ENCODE measurements around the gene NUDCD3. TPM values are rescaled to one million over a fixed set of nuclear protein-coding genes. Genes with fewer than 3 reads are reported as not detected.

Gene NUDCD3
- total and polyA plus RNA-seq, 4 donors, result 15.4 to 30.7 (median 24.3) TPM

DNA sequence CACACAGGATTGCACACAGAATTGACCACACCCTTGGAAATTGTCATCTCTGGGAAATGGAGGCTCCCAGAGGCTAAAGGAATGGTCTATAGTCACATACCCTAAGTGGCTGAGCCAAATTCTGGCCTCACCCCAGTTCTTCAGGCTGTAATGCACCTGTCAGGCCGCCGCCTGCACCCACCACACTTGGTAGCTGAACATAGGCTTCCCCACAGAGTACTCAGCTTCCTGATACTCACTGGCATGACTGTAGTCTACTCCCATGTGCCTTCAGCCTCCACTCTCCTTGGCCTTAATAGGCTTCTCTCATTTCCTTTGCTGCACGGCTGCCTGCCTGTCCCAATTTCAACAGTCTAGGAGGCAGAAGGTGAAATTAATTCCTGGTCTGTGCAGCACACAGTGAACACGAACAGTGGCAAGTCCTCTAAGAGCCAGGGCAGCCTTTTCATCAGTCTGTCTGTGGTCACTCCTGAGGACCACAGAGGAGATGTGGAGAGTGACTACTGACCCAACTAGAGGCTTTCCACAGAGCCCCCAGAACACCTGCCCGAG lies 42.5 kb downstream of the NUDCD3 start:
- Histone ChIP-seq H3K4me1 (ENCODE audit: control insufficient read depth in 4 of 4, insufficient read depth in 4 of 4, low read length in 3 of 4) (no peaks in the 10 kb centered on the region), H3K36me3 (ENCODE audit: control insufficient read depth in 4 of 4, insufficient read depth in 3 of 4, low read depth in 1 of 4, low read length in 3 of 4) (peaks cover 0 to 13% (median 2%) of the 10 kb centered on the region in 4 donors), H3K27me3 (ENCODE audit: control insufficient read depth in 4 of 4, insufficient read depth in 4 of 4, low read length in 3 of 4) (no peaks in the 10 kb centered on the region), H3K9ac (ENCODE audit: low read depth in 1 of 2, low read length in 2 of 2) (no peak overlapping the region), H3K27ac (ENCODE audit: low read depth in 1 of 2, low read length in 2 of 2) (no peak overlapping the region), H3K9me3 (ENCODE audit: control insufficient read depth in 4 of 4, low read length in 3 of 4) (no peaks in the 10 kb centered on the region), H3K4me3 (ENCODE audit: low read depth in 1 of 3, low read length in 3 of 3) (no peak overlapping the region)
- 96% methylated on average over 5 of the region's 5 CpGs for WGBS
- TF ChIP-seq RXRA (IDR thresholded peaks at IDR 0.05), result no peak
- TF ChIP-seq, protein P1, sequence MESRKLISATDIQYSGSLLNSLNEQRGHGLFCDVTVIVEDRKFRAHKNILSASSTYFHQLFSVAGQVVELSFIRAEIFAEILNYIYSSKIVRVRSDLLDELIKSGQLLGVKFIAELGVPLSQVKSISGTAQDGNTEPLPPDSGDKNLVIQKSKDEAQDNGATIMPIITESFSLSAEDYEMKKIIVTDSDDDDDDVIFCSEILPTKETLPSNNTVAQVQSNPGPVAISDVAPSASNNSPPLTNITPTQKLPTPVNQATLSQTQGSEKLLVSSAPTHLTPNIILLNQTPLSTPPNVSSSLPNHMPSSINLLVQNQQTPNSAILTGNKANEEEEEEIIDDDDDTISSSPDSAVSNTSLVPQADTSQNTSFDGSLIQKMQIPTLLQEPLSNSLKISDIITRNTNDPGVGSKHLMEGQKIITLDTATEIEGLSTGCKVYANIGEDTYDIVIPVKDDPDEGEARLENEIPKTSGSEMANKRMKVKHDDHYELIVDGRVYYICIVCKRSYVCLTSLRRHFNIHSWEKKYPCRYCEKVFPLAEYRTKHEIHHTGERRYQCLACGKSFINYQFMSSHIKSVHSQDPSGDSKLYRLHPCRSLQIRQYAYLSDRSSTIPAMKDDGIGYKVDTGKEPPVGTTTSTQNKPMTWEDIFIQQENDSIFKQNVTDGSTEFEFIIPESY (IDR thresholded peaks at IDR 0.05), result no peak
- TF ChIP-seq HNF4G (IDR thresholded peaks at IDR 0.05), result no peak
- no peak for TF ChIP-seq TAF1 (conservative IDR thresholded peaks at IDR 0.05)
- TF ChIP-seq, protein P2, sequence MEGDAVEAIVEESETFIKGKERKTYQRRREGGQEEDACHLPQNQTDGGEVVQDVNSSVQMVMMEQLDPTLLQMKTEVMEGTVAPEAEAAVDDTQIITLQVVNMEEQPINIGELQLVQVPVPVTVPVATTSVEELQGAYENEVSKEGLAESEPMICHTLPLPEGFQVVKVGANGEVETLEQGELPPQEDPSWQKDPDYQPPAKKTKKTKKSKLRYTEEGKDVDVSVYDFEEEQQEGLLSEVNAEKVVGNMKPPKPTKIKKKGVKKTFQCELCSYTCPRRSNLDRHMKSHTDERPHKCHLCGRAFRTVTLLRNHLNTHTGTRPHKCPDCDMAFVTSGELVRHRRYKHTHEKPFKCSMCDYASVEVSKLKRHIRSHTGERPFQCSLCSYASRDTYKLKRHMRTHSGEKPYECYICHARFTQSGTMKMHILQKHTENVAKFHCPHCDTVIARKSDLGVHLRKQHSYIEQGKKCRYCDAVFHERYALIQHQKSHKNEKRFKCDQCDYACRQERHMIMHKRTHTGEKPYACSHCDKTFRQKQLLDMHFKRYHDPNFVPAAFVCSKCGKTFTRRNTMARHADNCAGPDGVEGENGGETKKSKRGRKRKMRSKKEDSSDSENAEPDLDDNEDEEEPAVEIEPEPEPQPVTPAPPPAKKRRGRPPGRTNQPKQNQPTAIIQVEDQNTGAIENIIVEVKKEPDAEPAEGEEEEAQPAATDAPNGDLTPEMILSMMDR (IDR thresholded peaks at IDR 0.05; ENCODE audit: low read depth, low read length, missing input control), result no peak
- no peak for TF ChIP-seq SP1 (IDR thresholded peaks at IDR 0.05)
- no peak for TF ChIP-seq YY1 (IDR thresholded peaks at IDR 0.05)
- no peak for TF ChIP-seq FOXA2 (IDR thresholded peaks at IDR 0.05)
- TF ChIP-seq HNF4A (conservative IDR thresholded peaks at IDR 0.05), result no peak
- TF ChIP-seq EGR1 (IDR thresholded peaks at IDR 0.05; ENCODE audit: low read depth in 2 of 2), result no peak
- TF ChIP-seq GABPA (IDR thresholded peaks at IDR 0.05 in 1 of 2, conservative IDR thresholded peaks at IDR 0.05 in 1 of 2), result no peak
- TF ChIP-seq JUND (IDR thresholded peaks at IDR 0.05), result no peak
- no peak for DNase-seq (ENCODE audit: low spot score)

DNA sequence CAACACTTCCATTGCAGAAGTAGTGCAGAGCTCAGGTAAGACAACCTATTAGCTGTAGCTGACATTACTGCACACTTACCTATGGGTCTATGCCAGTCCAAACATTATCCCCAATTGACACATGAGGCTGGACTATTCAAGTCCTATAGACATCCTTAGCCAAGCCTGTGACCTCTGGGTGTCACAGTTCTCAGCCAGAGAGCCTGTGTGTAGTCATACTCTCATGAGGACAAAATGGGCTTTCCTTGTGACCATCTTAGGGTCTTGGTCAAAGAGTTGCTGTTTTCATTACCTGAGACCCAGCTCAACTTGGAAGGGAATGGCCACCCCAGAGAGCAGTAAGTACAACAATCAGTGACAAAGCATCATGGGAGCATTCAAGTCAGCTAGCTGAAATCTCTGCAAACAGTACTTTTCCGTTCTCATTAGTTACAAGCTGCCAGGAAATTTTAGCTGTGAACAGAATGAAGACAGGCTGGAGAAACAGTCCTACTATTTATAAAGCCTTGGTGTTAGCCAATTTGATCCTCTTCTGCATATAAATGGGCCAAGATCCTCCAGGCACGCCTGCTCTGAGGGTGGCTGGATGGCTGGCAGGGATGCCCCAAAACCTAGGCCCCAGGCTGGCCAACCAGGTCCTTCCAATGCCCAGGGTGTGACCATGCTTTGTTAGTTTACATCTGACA lies 44.3 kb downstream of the NUDCD3 start:
- TF ChIP-seq YY1 (IDR thresholded peaks at IDR 0.05), result no peak
- TF ChIP-seq, protein P3, sequence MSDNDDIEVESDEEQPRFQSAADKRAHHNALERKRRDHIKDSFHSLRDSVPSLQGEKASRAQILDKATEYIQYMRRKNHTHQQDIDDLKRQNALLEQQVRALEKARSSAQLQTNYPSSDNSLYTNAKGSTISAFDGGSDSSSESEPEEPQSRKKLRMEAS (IDR thresholded peaks at IDR 0.05), result no peak
- TF ChIP-seq HNF4G (IDR thresholded peaks at IDR 0.05), result no peak
- TF ChIP-seq RXRA (IDR thresholded peaks at IDR 0.05), result no peak
- no peak for TF ChIP-seq EGR1 (IDR thresholded peaks at IDR 0.05; ENCODE audit: low read depth in 2 of 2)
- TF ChIP-seq GABPA (IDR thresholded peaks at IDR 0.05 in 1 of 2, conservative IDR thresholded peaks at IDR 0.05 in 1 of 2), result no peak
- no peak for TF ChIP-seq HNF4A (conservative IDR thresholded peaks at IDR 0.05)
- TF ChIP-seq JUND (IDR thresholded peaks at IDR 0.05), result no peak
- TF ChIP-seq FOXA2 (IDR thresholded peaks at IDR 0.05), result no peak
- TF ChIP-seq, protein P2 (IDR thresholded peaks at IDR 0.05; ENCODE audit: low read depth, low read length, missing input control), result no peak
- TF ChIP-seq, protein P4, sequence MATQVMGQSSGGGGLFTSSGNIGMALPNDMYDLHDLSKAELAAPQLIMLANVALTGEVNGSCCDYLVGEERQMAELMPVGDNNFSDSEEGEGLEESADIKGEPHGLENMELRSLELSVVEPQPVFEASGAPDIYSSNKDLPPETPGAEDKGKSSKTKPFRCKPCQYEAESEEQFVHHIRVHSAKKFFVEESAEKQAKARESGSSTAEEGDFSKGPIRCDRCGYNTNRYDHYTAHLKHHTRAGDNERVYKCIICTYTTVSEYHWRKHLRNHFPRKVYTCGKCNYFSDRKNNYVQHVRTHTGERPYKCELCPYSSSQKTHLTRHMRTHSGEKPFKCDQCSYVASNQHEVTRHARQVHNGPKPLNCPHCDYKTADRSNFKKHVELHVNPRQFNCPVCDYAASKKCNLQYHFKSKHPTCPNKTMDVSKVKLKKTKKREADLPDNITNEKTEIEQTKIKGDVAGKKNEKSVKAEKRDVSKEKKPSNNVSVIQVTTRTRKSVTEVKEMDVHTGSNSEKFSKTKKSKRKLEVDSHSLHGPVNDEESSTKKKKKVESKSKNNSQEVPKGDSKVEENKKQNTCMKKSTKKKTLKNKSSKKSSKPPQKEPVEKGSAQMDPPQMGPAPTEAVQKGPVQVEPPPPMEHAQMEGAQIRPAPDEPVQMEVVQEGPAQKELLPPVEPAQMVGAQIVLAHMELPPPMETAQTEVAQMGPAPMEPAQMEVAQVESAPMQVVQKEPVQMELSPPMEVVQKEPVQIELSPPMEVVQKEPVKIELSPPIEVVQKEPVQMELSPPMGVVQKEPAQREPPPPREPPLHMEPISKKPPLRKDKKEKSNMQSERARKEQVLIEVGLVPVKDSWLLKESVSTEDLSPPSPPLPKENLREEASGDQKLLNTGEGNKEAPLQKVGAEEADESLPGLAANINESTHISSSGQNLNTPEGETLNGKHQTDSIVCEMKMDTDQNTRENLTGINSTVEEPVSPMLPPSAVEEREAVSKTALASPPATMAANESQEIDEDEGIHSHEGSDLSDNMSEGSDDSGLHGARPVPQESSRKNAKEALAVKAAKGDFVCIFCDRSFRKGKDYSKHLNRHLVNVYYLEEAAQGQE (IDR thresholded peaks at IDR 0.05), result no peak
- Histone ChIP-seq H3K4me3 (ENCODE audit: low read depth in 1 of 3, low read length in 3 of 3) (no peak overlapping the region), H3K4me1 (ENCODE audit: control insufficient read depth in 4 of 4, insufficient read depth in 4 of 4, low read length in 3 of 4) (no peaks in the 10 kb centered on the region), H3K36me3 (ENCODE audit: control insufficient read depth in 4 of 4, insufficient read depth in 3 of 4, low read depth in 1 of 4, low read length in 3 of 4) (peaks cover 0 to 13% (median 2%) of the 10 kb centered on the region in 4 donors), H3K9ac (ENCODE audit: low read depth in 1 of 2, low read length in 2 of 2) (no peak overlapping the region), H3K27ac (ENCODE audit: low read depth in 1 of 2, low read length in 2 of 2) (no peak overlapping the region), H3K27me3 (ENCODE audit: control insufficient read depth in 4 of 4, insufficient read depth in 4 of 4, low read length in 3 of 4) (no peaks in the 10 kb centered on the region), H3K9me3 (ENCODE audit: control insufficient read depth in 4 of 4, low read length in 3 of 4) (no peaks in the 10 kb centered on the region)
- 90% methylated on average over 2 of the region's 2 CpGs for WGBS
- no peak for DNase-seq (ENCODE audit: low spot score)

Data from liver (tissue), 9 donors.